Liver (tissue), 9 donors: ENCODE data around the gene CYP3A5. TPM values are rescaled to one million over a fixed set of nuclear protein-coding genes. Genes with fewer than 3 reads are reported as not detected.
A peak's percentile ranks its signal among the peaks of the same experiment; 100 is the strongest.
"Not testable (repeated sequence)": the region's sequence is repeated elsewhere in the genome, so short reads cannot be mapped to it uniquely, and the experiment has no call there.

Source experiments
- DNase-seq: peaks from one replicate; pipeline ENCODE4 v3.0.0-alpha.2; 2017; ENCODE audit warnings: low spot score
- H3K27ac ChIP-seq, 2 donors: one replicate each; pipeline ENCODE4 v1.7.0; 2013; ENCODE audit warnings: inconsistent platforms in 2 of 2, low read length in 2 of 2, control low read depth in 1 of 2, low read depth in 1 of 2, mild to moderate bottlenecking in 1 of 2
- H3K27me3 ChIP-seq, 4 donors: one replicate each; pipeline versions ENCODE4 v1.6.1 to v1.7.0; 2013; ENCODE audit warnings: low read length in 3 of 4, inconsistent platforms in 1 of 4, mild to moderate bottlenecking in 1 of 4, moderate library complexity in 1 of 4; ENCODE audit not compliant: control insufficient read depth in 4 of 4, insufficient read depth in 4 of 4
- H3K36me3 ChIP-seq, 4 donors: one replicate each; pipeline versions ENCODE4 v1.6.1 to v1.7.0; 2013; ENCODE audit warnings: low read length in 3 of 4, mild to moderate bottlenecking in 3 of 4, low read depth in 1 of 4, moderate library complexity in 1 of 4; ENCODE audit not compliant: control insufficient read depth in 4 of 4, insufficient read depth in 3 of 4
- H3K4me1 ChIP-seq, 4 donors: one replicate each; pipeline versions ENCODE4 v1.6.1 to v1.7.0; 2013; ENCODE audit warnings: low read length in 3 of 4, mild to moderate bottlenecking in 3 of 4, moderate library complexity in 1 of 4; ENCODE audit not compliant: control insufficient read depth in 4 of 4, insufficient read depth in 4 of 4
- H3K4me3 ChIP-seq, 3 donors: one replicate each; pipeline versions ENCODE4 v1.6.1 to v1.7.0; 2013; ENCODE audit warnings: low read length in 3 of 3, control low read depth in 1 of 3, low read depth in 1 of 3, mild to moderate bottlenecking in 1 of 3
- H3K9ac ChIP-seq, 2 donors: one replicate each; pipeline ENCODE4 v1.7.0; 2013; ENCODE audit warnings: low read length in 2 of 2, mild to moderate bottlenecking in 2 of 2, moderate library complexity in 2 of 2, control low read depth in 1 of 2, low read depth in 1 of 2
- H3K9me3 ChIP-seq, 4 donors: one replicate each; pipeline versions ENCODE4 v1.6.1 to v1.7.0; 2013; ENCODE audit warnings: low read length in 3 of 4; ENCODE audit not compliant: control insufficient read depth in 4 of 4
- ATF3 ChIP-seq: IDR thresholded peaks from 2 replicates; pipeline ENCODE4 v1.6.1; 2016; ENCODE audit warnings: antibody characterized with exemption
- FOXA1 ChIP-seq: IDR thresholded peaks from 2 replicates; pipeline ENCODE4 v1.6.1; 2016; ENCODE audit warnings: antibody characterized with exemption
- FOXA2 ChIP-seq: IDR thresholded peaks from 2 replicates; pipeline ENCODE4 v1.6.1; 2016; ENCODE audit warnings: antibody characterized with exemption
- GABPA ChIP-seq, 2 donors: IDR thresholded peaks in 1 of 2; conservative IDR thresholded peaks in 1 of 2; 2 replicates each; pipeline ENCODE4 v1.6.1; 2016; ENCODE audit warnings: antibody characterized with exemption in 2 of 2, mild to moderate bottlenecking in 1 of 2, moderate library complexity in 1 of 2
- HNF4A ChIP-seq, 2 donors: conservative IDR thresholded peaks; 2 replicates each; pipeline ENCODE4 v1.6.1; 2016; ENCODE audit warnings: antibody characterized with exemption in 2 of 2, mild to moderate bottlenecking in 2 of 2
- HNF4G ChIP-seq: IDR thresholded peaks from 2 replicates; pipeline ENCODE4 v1.6.1; 2016; ENCODE audit warnings: antibody characterized with exemption
- JUND ChIP-seq, 2 donors: IDR thresholded peaks; 2 replicates each; pipeline ENCODE4 v1.6.1; 2016; ENCODE audit warnings: antibody characterized with exemption in 2 of 2
- NR2F2 ChIP-seq: IDR thresholded peaks from 2 replicates; pipeline ENCODE4 v1.6.1; 2016; ENCODE audit warnings: antibody characterized with exemption
- REST ChIP-seq: IDR thresholded peaks from 2 replicates; pipeline ENCODE4 v1.6.1; 2016; ENCODE audit warnings: antibody characterized with exemption, mild to moderate bottlenecking
- RXRA ChIP-seq, 2 donors: IDR thresholded peaks; 2 replicates each; pipeline ENCODE4 v1.6.1; 2017 to 2018; ENCODE audit warnings: antibody characterized with exemption in 2 of 2, mild to moderate bottlenecking in 1 of 2
- SP1 ChIP-seq: IDR thresholded peaks from 2 replicates; pipeline ENCODE4 v1.6.1; 2018; ENCODE audit warnings: antibody characterized with exemption, mild to moderate bottlenecking
- TAF1 ChIP-seq: conservative IDR thresholded peaks from 2 replicates; pipeline ENCODE4 v1.6.1; 2016; ENCODE audit warnings: antibody characterized with exemption, mild to moderate bottlenecking
- WGBS: extraction: QIAGEN DNeasy Blood & Tissue Kit; methylation state at CpG from one replicate; pipeline ENCODE4 v1.1.7; 2013; 5-methylcytosine and 5-hydroxymethylcytosine counted together
- polyA plus RNA-seq, 2 donors: library from polyadenylated mRNA; stranded (reverse) in 1 of 2; unstranded in 1 of 2; fragments of 200-250 nt in 1 of 2; fragments of >200 nt in 1 of 2; fragmentation: Nextera tagmentation in 1 of 2; extraction: Ambion mirVana in 1 of 2; gene quantifications; one replicate each; pipeline versions ENCODE4 v1.2.1 to v1.2.3, GENCODE V29; 2013 to 2015
- total RNA-seq, 2 donors: library from RNA; depleted of rRNA; stranded (reverse); fragments of >200 nt; gene quantifications; one replicate each; pipeline ENCODE4 v1.2.3, GENCODE V29; 2014
- TF ChIP-seq, protein P1 (sequence below): IDR thresholded peaks from 2 replicates; pipeline ENCODE4 v1.6.1; 2016; ENCODE audit warnings: antibody characterized with exemption
- donor health status: healthy.
- donor health status: healthy.
- donor health status: healthy.
- donor health status: healthy.
- donor health status: healthy.

CYP3A5 gene
- total and polyA plus RNA-seq, 4 donors: 21.9 to 1,413 (median 717) TPM

GRCh38 chr7:99692563-99692962, 12.8 kb upstream of the CYP3A5 start:
- not testable (repeated sequence) for H3K9ac ChIP-seq, H3K27me3 ChIP-seq, H3K4me3 ChIP-seq, DNase-seq, H3K36me3 ChIP-seq, H3K9me3 ChIP-seq, H3K27ac ChIP-seq
- H3K4me1 ChIP-seq: peaks cover 0 to 31% (median 18%) of the 10 kb centered on the region in 4 donors
- peak in 1 of 2 donors; percentile 54 for TF ChIP-seq RXRA (IDR thresholded peaks at IDR 0.05)
- 46% methylated on average over 6 of the region's 6 CpGs for WGBS

DNA sequence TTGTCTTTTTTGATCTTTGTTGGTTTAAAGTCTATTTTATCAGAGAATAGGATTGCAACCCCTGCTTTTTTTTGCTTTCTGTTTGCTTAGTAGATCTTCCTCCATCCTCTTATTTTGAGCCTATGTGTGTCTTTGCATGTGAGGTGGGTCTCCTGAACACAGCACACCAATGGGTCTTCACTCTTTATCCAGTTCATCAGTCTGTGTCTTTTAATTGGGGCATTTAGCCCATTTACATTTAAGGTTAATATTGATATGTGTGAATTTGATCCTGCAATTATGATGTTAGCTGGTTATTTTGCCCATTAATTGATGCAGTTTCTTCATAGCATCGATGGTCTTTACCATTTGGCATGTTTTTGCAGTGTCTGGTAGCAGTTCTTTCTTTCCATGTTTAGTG, 11.9 kb upstream of the CYP3A5 start:
- H3K9me3 ChIP-seq, H3K4me3 ChIP-seq, H3K27me3 ChIP-seq, H3K27ac ChIP-seq, DNase-seq, H3K36me3 ChIP-seq, H3K9ac ChIP-seq: not testable (repeated sequence)
- WGBS: 94% methylated on average over 1 of the region's 1 CpG
- peaks cover 0 to 31% (median 18%) of the 10 kb centered on the region in 4 donors for H3K4me1 ChIP-seq

GRCh38 chr7:99690918-99691317, 11.1 kb upstream of the CYP3A5 start:
- not testable (repeated sequence) for H3K27ac ChIP-seq, DNase-seq, H3K36me3 ChIP-seq, H3K4me3 ChIP-seq, H3K27me3 ChIP-seq, H3K9ac ChIP-seq, H3K9me3 ChIP-seq
- WGBS: 97% methylated on average over 3 of the region's 4 CpGs
- H3K4me1 ChIP-seq: peaks cover 0 to 31% (median 18%) of the 10 kb centered on the region in 4 donors

GRCh38 chr7:99685871-99686608, 6.2 kb upstream of the CYP3A5 start:
- not testable (repeated sequence) for DNase-seq, H3K9me3 ChIP-seq, H3K9ac ChIP-seq, H3K27ac ChIP-seq, H3K27me3 ChIP-seq, H3K4me1 ChIP-seq, H3K36me3 ChIP-seq, H3K4me3 ChIP-seq
- WGBS: 90% methylated on average over 14 of the region's 14 CpGs

- Histone ChIP-seq H3K4me3 (no peak overlapping the region), H3K9ac (no peak overlapping the region), H3K4me1 (peaks cover 0 to 9% (median 2%) of the 10 kb centered on the region in 4 donors), H3K27ac (no peak overlapping the region), H3K27me3 (no peaks in the 10 kb centered on the region), H3K36me3 (no peaks in the 10 kb centered on the region), H3K9me3 (no peaks in the 10 kb centered on the region)
- DNase-seq: no peak
- 60% methylated on average over 9 of the region's 9 CpGs for WGBS
- peak in 1 of 2 donors; percentile 32 for TF ChIP-seq RXRA (IDR thresholded peaks at IDR 0.05)
- TF ChIP-seq, protein P1, sequence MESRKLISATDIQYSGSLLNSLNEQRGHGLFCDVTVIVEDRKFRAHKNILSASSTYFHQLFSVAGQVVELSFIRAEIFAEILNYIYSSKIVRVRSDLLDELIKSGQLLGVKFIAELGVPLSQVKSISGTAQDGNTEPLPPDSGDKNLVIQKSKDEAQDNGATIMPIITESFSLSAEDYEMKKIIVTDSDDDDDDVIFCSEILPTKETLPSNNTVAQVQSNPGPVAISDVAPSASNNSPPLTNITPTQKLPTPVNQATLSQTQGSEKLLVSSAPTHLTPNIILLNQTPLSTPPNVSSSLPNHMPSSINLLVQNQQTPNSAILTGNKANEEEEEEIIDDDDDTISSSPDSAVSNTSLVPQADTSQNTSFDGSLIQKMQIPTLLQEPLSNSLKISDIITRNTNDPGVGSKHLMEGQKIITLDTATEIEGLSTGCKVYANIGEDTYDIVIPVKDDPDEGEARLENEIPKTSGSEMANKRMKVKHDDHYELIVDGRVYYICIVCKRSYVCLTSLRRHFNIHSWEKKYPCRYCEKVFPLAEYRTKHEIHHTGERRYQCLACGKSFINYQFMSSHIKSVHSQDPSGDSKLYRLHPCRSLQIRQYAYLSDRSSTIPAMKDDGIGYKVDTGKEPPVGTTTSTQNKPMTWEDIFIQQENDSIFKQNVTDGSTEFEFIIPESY: no peak
- no peak for TF ChIP-seq HNF4G
- TF ChIP-seq NR2F2: no peak
- no peak for TF ChIP-seq TAF1
- TF ChIP-seq REST: no peak
- TF ChIP-seq FOXA1: no peak
- no peak for TF ChIP-seq FOXA2
- TF ChIP-seq SP1: no peak
- no peak for TF ChIP-seq GABPA (IDR thresholded peaks at IDR 0.05 in 1 of 2, conservative IDR thresholded peaks at IDR 0.05 in 1 of 2)
- no peak for TF ChIP-seq ATF3
- peak in 1 of 2 donors; percentile 6 for TF ChIP-seq HNF4A (conservative IDR thresholded peaks at IDR 0.05)
- TF ChIP-seq JUND (IDR thresholded peaks at IDR 0.05): no peak
These were observed 5.4 kb upstream of the CYP3A5 start for GRCh38 chr7:99685129-99685758.
